SK-N-SH treated with all-trans-retinoic acid at 6 μM for 48 hours (cell line): Measurements from ENCODE around the gene EVA1C.
"Not testable (repeated sequence)": the region's sequence is repeated elsewhere in the genome, so short reads cannot be mapped to it uniquely, and the experiment has no call there.

Experiments
- ARNTL ChIP-seq: fragments of 450-650 bp; formaldehyde crosslinking; IDR thresholded peaks from 2 replicates; pipeline ENCODE4 v1.5.0; 2020; ENCODE audit warnings: low read depth, mild to moderate bottlenecking, moderate library complexity, borderline replicate concordance
- CSRNP3 ChIP-seq: fragments of 250-450 bp; sonication (Bioruptor Pico); IDR thresholded peaks from 2 replicates; pipeline ENCODE4 v1.5.1; 2021; ENCODE audit warnings: mild to moderate bottlenecking, moderate library complexity
- OSR1 ChIP-seq: fragments of 250-450 bp; sonication (Bioruptor Pico); IDR thresholded peaks from 2 replicates; pipeline ENCODE4 v1.8.0; 2022; ENCODE audit warnings: moderate library complexity, mild to moderate bottlenecking, inconsistent platforms
- PPARA ChIP-seq: fragments of 250-450 bp; sonication (Bioruptor Pico); IDR thresholded peaks from 2 replicates; pipeline ENCODE4 v1.5.0; 2020; ENCODE audit warnings: mild to moderate bottlenecking, borderline replicate concordance
- RARB ChIP-seq: fragments of 250-450 bp; sonication (Bioruptor Pico); IDR thresholded peaks from 2 replicates; pipeline ENCODE4 v1.8.0; 2021; ENCODE audit warnings: mild to moderate bottlenecking, moderate library complexity
- SNAI2 ChIP-seq: fragments of 250-450 bp; sonication (Bioruptor Pico); IDR thresholded peaks from 2 replicates; pipeline ENCODE4 v1.5.0; 2020; ENCODE audit warnings: mild to moderate bottlenecking, moderate library complexity
- TCF4 ChIP-seq: fragments of 250-450 bp; sonication (Bioruptor Pico); IDR thresholded peaks from 2 replicates; pipeline ENCODE4 v1.8.0; 2021; ENCODE audit warnings: mild to moderate bottlenecking, moderate library complexity, borderline replicate concordance
- ZFP3 ChIP-seq: fragments of 250-450 bp; sonication (Bioruptor Pico); IDR thresholded peaks from 2 replicates; pipeline ENCODE4 v1.5.0; 2020; ENCODE audit warnings: mild to moderate bottlenecking, moderate library complexity

- TF ChIP-seq CSRNP3 (CRISPR knock-in tag); PPARA (CRISPR knock-in tag); RARB (CRISPR knock-in tag); ZFP3 (CRISPR knock-in tag); ARNTL; OSR1 (CRISPR knock-in tag); SNAI2; TCF4 (CRISPR knock-in tag): not testable (repeated sequence)
These were observed 20.6 kb downstream of the EVA1C start for GRCh38 chr21:32432982-32433660.
